Stimulated activated effector memory CD8-positive, alpha-beta T cell treated with anti-CD3 and anti-CD28 coated beads, Interleukin-12 subunit alpha, Interleukin-12 subunit beta, amount 100 ng/mL, for 72 hours (primary cell): Measurements from ENCODE around the gene DQX1.
"Not testable (repeated sequence)": the region's sequence is repeated elsewhere in the genome, so short reads cannot be mapped to it uniquely, and the experiment has no call there.

ENCODE experiments used
- ATAC-seq: fragments of 150-1000 bp; cut with Tn5 transposase; 2 replicates; pipeline ENCODE4 v1.10.0; 2021
- DNase-seq, 2 donors: peaks; one replicate each; pipeline ENCODE4 v3.0.0; 2021 to 2022; ENCODE audit warnings: low spot score in 2 of 2
- H3K27ac Mint-ChIP-seq: one replicate; pipeline ENCODE4 v1.8.0; 2022; ENCODE audit warnings: mild to moderate bottlenecking, mixed read lengths
- H3K36me3 Mint-ChIP-seq: one replicate; pipeline ENCODE4 v1.8.0; 2022; ENCODE audit warnings: mild to moderate bottlenecking, mixed read lengths
- H3K4me1 Mint-ChIP-seq: one replicate; pipeline ENCODE4 v1.8.0; 2022; ENCODE audit warnings: mixed read lengths
- H3K4me3 Mint-ChIP-seq: one replicate; pipeline ENCODE4 v1.8.0; 2022; ENCODE audit warnings: mild to moderate bottlenecking, mixed read lengths
- H3K9me3 Mint-ChIP-seq: one replicate; pipeline ENCODE4 v1.8.0; 2022; ENCODE audit warnings: mixed read lengths

DQX1 gene

DNA sequence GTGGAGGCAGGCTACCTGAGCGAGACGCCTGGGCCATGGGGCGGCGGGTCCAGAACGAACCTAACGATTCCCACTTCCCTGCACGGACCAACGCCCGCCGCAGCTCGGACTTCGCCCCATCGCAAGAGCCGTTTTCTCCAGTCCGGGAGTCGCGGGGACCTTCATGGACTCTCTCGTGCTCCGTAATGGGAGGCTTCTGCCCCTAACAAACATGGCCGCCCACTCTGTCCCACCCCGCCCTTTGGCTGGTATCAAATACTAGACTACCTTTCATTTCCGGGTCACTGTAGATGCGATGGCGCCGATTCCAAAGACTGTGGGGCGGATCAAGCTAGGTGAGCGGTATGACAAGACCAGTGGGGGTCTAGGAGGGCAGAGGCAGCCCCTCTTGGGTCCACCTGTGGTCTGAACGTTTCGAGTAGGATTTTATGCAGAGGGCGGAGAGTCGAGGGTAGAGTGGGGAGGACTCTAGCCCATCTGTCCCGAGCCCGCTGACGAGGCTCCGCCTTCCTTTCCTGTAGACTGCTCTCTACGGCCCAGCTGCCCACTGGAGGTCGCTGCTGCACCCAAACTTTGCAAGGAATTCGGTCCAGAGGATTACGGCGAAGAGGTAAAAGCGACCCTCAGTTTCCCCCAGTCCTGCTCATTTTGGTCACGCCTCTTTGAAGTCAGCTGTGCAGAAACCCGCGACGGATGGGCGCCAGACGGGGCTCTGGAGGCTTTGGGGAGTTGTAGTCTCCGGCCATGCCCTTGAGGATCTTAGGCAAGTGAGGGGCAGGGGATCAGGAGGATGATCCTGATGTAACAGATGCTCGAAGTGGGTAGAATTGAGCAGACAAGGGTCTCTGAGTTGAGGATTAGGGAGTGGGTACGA is 43.0 kb downstream of the DQX1 start, which contains the start of the genes CCDC142 and TTC31:
TSS of gene CCDC142 (minus strand) at position 198 of the 874 bp plus-strand sequence. CDS start at position 37, 161 bp downstream.
TSS of gene TTC31 (plus strand) at position 281 of the 874 bp plus-strand sequence. CDS start at position 296, 15 bp downstream.
- DNase-seq (peak; percentile 79 to 96), ATAC-seq (peak; percentile 96)
- H3K4me3 Mint-ChIP-seq = peak within 1 kb of the TSS; percentile 90
- H3K9me3 Mint-ChIP-seq = no peaks in the 10 kb centered on the region
- peaks cover 68% of the 10 kb centered on the region for H3K36me3 Mint-ChIP-seq
- peak within 1 kb of the TSS; percentile 95 for H3K27ac Mint-ChIP-seq
- H3K4me1 Mint-ChIP-seq = peaks cover 39% of the 10 kb centered on the region

DNA sequence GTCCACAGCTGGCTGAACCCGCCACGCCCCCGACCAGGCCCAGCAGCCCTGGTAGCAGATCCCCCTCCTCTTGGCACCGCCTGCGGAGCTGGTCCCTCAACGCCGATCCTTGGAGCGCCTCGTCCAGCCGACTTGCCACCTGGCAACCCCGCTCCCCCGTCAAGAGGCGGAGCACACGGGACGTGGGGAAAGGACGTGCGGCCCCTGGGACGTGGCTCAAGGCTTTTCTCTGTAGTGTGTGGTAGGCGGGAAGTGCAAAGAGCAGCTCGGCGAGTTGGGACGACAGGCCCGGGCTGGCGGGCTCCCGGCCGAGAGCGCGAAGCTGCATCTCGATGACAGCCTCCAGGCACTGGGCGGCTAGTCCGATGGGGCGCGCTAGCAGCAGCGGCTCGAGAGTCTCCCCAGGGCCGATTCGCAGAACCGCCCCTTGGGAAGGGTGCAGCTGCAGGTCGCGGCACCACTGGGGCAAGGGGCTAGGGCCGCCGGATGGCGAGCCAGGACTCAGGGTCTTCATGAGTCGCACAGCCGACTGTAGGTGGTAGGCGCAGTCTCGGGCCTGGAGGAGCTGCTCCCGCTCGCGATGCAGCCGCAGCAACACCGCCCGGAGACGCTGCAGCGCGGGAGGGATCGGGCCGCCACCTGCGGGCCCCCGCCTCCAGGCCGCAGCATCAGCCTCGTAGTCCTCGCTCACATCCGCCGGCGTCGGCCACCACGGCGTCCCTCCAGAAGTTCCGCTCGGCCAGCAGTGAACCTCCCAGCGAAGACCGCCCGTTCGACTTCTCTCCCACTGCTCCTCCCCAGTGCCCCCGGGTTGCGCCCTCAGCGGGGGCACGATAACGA is 43.9 kb downstream of the DQX1 start:
- H3K9me3 Mint-ChIP-seq = no peaks in the 10 kb centered on the region
- DNase-seq (peak in 1 of 2 donors; percentile 88), ATAC-seq (peak; percentile 65)
- H3K36me3 Mint-ChIP-seq = peaks cover 76% of the 10 kb centered on the region
- H3K4me3 Mint-ChIP-seq = peak overlapping the region; percentile 90
- H3K4me1 Mint-ChIP-seq = peaks cover 39% of the 10 kb centered on the region
- peak overlapping the region; percentile 95 for H3K27ac Mint-ChIP-seq

DNA sequence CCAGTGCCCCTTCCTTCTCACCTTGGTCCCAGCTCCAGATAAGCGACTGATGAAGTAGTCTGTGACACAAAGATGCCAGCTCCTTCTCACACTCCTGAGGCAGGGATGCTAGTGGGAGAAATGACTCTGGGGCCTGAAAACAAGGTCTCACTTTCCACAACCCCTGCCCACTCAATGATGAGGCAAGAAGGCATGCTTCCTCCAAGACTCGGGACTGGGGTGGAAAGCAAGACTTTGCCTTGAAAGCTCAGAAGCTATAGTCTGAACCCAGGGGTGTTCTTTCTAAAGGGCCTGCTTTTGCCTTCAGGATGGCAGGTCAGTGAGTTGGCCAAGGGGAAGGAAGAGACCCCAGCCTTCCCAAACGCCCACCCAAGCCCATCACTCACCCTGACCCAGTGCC is 44.6 kb downstream of the DQX1 start:
- ATAC-seq (no peak), DNase-seq (no peak)
- no peaks in the 10 kb centered on the region for H3K9me3 Mint-ChIP-seq
- H3K27ac Mint-ChIP-seq = peak overlapping the region; percentile 95
- peaks cover 70% of the 10 kb centered on the region for H3K36me3 Mint-ChIP-seq
- H3K4me3 Mint-ChIP-seq = peak overlapping the region; percentile 90
- peaks cover 33% of the 10 kb centered on the region for H3K4me1 Mint-ChIP-seq

DNA sequence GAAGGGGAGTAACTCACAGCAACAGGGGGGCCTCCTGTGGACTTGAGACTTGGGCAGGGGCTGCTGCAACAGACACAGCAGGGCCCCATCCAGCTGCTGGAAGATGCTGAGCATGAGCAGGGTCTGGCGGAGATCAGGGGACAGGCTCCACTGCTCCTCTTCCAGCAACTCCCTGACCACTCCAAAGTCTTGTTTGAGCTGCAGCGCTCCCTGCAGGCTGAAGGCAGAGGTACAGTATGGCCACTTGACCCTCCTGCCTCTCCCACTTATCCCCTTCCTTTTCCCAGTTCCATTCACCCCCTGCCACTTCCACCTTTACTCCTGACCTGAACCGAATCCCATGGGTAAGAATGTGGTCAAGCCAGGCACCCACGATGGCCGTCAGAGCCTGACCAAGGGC is 51.1 kb downstream of the DQX1 start:
- Mint-ChIP-seq H3K4me1 (peaks cover 24% of the 10 kb centered on the region), H3K27ac (peak overlapping the region; percentile 54), H3K9me3 (no peaks in the 10 kb centered on the region), H3K36me3 (peaks cover 83% of the 10 kb centered on the region), H3K4me3 (no peak overlapping the region)
- DNase-seq (no peak), ATAC-seq (no peak)

- no peak overlapping the region for H3K27ac Mint-ChIP-seq
- DNase-seq = no peak
- peaks cover 27% of the 10 kb centered on the region for H3K4me1 Mint-ChIP-seq
Measured at GRCh38 chr2:74474481-74474880, 51.5 kb downstream of the DQX1 start.

DNA sequence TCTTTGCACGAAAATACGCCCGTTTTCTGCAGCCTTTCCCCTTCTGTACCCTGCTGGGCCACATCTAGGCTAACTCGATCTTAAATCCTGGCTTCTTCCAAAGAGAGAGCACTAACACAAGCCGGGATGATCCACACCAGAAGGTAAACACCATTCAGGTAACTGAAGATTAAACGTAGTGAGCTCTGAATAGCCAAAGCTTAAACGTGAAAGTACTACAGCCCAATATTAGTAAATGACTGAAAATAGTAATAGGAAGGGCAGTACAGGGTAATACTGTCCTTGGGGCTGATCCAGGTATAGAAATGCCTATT is 53.1 kb downstream of the DQX1 start:
- H3K4me1 Mint-ChIP-seq = peaks cover 27% of the 10 kb centered on the region
- H3K36me3 Mint-ChIP-seq = peaks cover 63% of the 10 kb centered on the region
- DNase-seq (no peak), ATAC-seq (no peak)
- H3K27ac Mint-ChIP-seq = peak overlapping the region; percentile 97
- peak overlapping the region; percentile 97 for H3K4me3 Mint-ChIP-seq
- no peaks in the 10 kb centered on the region for H3K9me3 Mint-ChIP-seq

More at GRCh38 chr2:74474481-74474880, 51.5 kb downstream of the DQX1 start:
- Mint-ChIP-seq H3K9me3 (no peaks in the 10 kb centered on the region), H3K36me3 (peaks cover 79% of the 10 kb centered on the region), H3K4me3 (peak overlapping the region; percentile 97)
- ATAC-seq = no peak

GRCh38 chr2:74472086-74472944 is 53.7 kb downstream of the DQX1 start, which contains the start of gene MRPL53:
MRPL53 (minus strand) TSS chr2:74472680; CDS start chr2:74472660, 20 bp downstream.
- Mint-ChIP-seq H3K4me1 (peaks cover 27% of the 10 kb centered on the region), H3K9me3 (no peaks in the 10 kb centered on the region), H3K4me3 (peak within 1 kb of the TSS; percentile 97), H3K36me3 (peaks cover 57% of the 10 kb centered on the region), H3K27ac (peak within 1 kb of the TSS; percentile 97)
- ATAC-seq (peak; percentile 96), DNase-seq (peak; percentile 88 to 97)

GRCh38 chr2:74471332-74472065 is 54.5 kb downstream of the DQX1 start:
- H3K4me1 Mint-ChIP-seq = peaks cover 27% of the 10 kb centered on the region
- ATAC-seq (peak; percentile 4), DNase-seq (no peak)
- no peaks in the 10 kb centered on the region for H3K9me3 Mint-ChIP-seq
- peaks cover 56% of the 10 kb centered on the region for H3K36me3 Mint-ChIP-seq
- peak overlapping the region; percentile 97 for H3K27ac Mint-ChIP-seq
- H3K4me3 Mint-ChIP-seq = peak overlapping the region; percentile 97

- not testable (repeated sequence) for H3K9me3 Mint-ChIP-seq, ATAC-seq, DNase-seq
- Mint-ChIP-seq H3K27ac (peak overlapping the region; percentile 83), H3K4me1 (peaks cover 27% of the 10 kb centered on the region), H3K36me3 (peaks cover 56% of the 10 kb centered on the region), H3K4me3 (peak overlapping the region; percentile 97)
Measured at GRCh38 chr2:74470742-74471141, 55.3 kb downstream of the DQX1 start.
